ENCODE results near the gene SCRN1.

GRCh38 chr7:29953726-29954347, 35.8 kb downstream of the SCRN1 start:
- TF ChIP-seq, protein P1, sequence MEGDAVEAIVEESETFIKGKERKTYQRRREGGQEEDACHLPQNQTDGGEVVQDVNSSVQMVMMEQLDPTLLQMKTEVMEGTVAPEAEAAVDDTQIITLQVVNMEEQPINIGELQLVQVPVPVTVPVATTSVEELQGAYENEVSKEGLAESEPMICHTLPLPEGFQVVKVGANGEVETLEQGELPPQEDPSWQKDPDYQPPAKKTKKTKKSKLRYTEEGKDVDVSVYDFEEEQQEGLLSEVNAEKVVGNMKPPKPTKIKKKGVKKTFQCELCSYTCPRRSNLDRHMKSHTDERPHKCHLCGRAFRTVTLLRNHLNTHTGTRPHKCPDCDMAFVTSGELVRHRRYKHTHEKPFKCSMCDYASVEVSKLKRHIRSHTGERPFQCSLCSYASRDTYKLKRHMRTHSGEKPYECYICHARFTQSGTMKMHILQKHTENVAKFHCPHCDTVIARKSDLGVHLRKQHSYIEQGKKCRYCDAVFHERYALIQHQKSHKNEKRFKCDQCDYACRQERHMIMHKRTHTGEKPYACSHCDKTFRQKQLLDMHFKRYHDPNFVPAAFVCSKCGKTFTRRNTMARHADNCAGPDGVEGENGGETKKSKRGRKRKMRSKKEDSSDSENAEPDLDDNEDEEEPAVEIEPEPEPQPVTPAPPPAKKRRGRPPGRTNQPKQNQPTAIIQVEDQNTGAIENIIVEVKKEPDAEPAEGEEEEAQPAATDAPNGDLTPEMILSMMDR (IDR thresholded peaks at IDR 0.05; ENCODE audit: poor library complexity, severe bottlenecking), result no peak
- TF ChIP-seq RAD21 (conservative IDR thresholded peaks at IDR 0.05), result no peak
- TF ChIP-seq POLR2AphosphoS5 (IDR thresholded peaks at IDR 0.05), result no peak

All from neural cell (in vitro differentiated cells).